Activated naive CD4-positive, alpha-beta T cell treated with anti-CD3 and anti-CD28 coated beads, Interleukin-2, amount 10 ng/mL, durations not matched to agents 7 days and 5 days (primary cell): Measurements from ENCODE around the gene CTDSPL.
A peak's percentile ranks its signal among the peaks of the same experiment; 100 is the strongest.

Experiments used
- CTCF ChIA-PET: fragments of 350-600 bp; sonication (Branson Sonifier 250); formaldehyde crosslinking; loops from one replicate; lab custom pipeline; 2021; ENCODE audit warnings: antibody characterized with exemption; lab: Charles Lee
- DNase-seq: peaks from one replicate; pipeline ENCODE4 v3.0.0-alpha.2; 2020
- H3K27ac Mint-ChIP-seq: one replicate; pipeline ENCODE4 v1.8.0; 2021; ENCODE audit warnings: mild to moderate bottlenecking, moderate library complexity, mixed read lengths
- H3K27me3 Mint-ChIP-seq: one replicate; pipeline ENCODE4 v1.8.0; 2021; ENCODE audit warnings: mild to moderate bottlenecking, mixed read lengths
- H3K36me3 Mint-ChIP-seq: one replicate; pipeline ENCODE4 v1.8.0; 2021; ENCODE audit warnings: mixed read lengths
- H3K4me1 Mint-ChIP-seq: one replicate; pipeline ENCODE4 v1.8.0; 2021; ENCODE audit warnings: mixed read lengths
- H3K4me3 Mint-ChIP-seq: one replicate; pipeline ENCODE4 v1.8.0; 2021; ENCODE audit warnings: mild to moderate bottlenecking, moderate library complexity, mixed read lengths
- H3K9me3 Mint-ChIP-seq: one replicate; pipeline ENCODE4 v1.8.0; 2021; ENCODE audit warnings: mixed read lengths

The CTDSPL gene

GRCh38 chr3:37862219-37862902 lies 681 bp downstream of the CTDSPL start:
- Mint-ChIP-seq H3K27me3 (peaks cover 46% of the 10 kb centered on the region), H3K36me3 (no peaks in the 10 kb centered on the region), H3K4me1 (peaks cover 19% of the 10 kb centered on the region), H3K9me3 (no peaks in the 10 kb centered on the region), H3K27ac (no peak overlapping the region), H3K4me3 (peak overlapping the region; percentile 78)
- CTCF ChIA-PET = interaction anchor here (4.5 kb wide), 1 partner anchor 106 kb away, joined by 37 read pairs; no protein-coding TSS in a partner anchor
- peak; percentile 43 for DNase-seq

- peaks cover 19% of the 10 kb centered on the region for H3K4me1 Mint-ChIP-seq
- no peak overlapping the region for H3K27ac Mint-ChIP-seq
- peak overlapping the region; percentile 78 for H3K4me3 Mint-ChIP-seq
- H3K9me3 Mint-ChIP-seq = no peaks in the 10 kb centered on the region
- CTCF ChIA-PET = interaction anchor here (4.5 kb wide), 1 partner anchor 105 kb away, joined by 37 read pairs; no protein-coding TSS in a partner anchor
- no peak for DNase-seq
- peaks cover 46% of the 10 kb centered on the region for H3K27me3 Mint-ChIP-seq
- no peaks in the 10 kb centered on the region for H3K36me3 Mint-ChIP-seq
These were observed 1.5 kb downstream of the CTDSPL start for GRCh38 chr3:37862903-37863815.

DNA sequence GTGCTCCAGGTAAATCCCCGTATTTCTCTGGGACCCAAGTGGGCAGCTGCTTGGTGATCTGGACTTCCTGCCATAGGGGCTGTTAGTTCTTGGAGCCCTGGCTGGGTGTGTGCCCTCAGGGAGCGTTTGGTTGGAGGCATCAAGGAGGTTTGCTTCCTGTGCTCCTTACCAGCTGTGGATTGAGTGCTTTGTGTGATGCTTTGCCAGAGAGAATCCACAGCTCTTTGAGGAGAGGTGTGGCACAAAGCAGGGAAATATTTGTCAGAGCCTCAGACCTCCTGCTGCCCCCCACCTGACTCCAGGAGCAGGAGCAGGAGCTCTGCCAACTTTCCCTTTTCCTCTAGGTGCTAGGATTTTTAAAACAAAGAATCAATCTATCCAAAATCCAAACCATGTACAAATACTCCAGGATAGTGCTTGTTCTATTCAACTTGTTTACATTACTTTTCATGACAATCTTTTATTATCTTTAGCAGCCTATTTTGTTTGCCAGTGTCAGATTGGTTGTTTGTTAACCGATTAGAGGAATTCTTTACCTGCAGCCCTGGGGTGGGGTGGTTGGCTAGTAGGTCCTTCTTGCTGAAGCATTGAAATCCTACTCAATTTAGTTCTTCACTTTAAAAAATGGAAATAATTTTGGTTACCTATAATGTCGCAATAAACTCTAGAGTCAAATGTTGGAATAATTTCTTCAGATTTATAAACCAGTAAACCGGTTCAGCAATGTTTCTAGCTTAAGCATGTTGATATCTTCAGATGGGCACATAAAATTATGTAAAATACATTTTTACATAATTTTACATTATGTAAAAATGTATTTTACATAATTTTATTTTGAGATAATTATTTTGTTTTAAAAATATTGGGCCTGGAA lies 2.5 kb downstream of the CTDSPL start:
- Mint-ChIP-seq H3K9me3 (no peaks in the 10 kb centered on the region), H3K27ac (no peak overlapping the region), H3K4me1 (peaks cover 19% of the 10 kb centered on the region), H3K27me3 (peaks cover 44% of the 10 kb centered on the region), H3K4me3 (no peak overlapping the region), H3K36me3 (no peaks in the 10 kb centered on the region)
- no peak for DNase-seq
- CTCF ChIA-PET = interaction anchor here (0.6 to 4.5 kb wide), 3 partner anchors 39 to 110 kb away, joined by 3 to 37 read pairs (median 11); no protein-coding TSS in a partner anchor

GRCh38 chr3:37864904-37865303 lies 3.2 kb downstream of the CTDSPL start:
- CTCF ChIA-PET = interaction anchor here (0.7 to 4.5 kb wide), 5 partner anchors 37 to 895 kb away, joined by 3 to 37 read pairs (median 6); no protein-coding TSS in a partner anchor
- Mint-ChIP-seq H3K4me3 (no peak overlapping the region), H3K27me3 (peaks cover 45% of the 10 kb centered on the region), H3K4me1 (peaks cover 18% of the 10 kb centered on the region), H3K9me3 (no peaks in the 10 kb centered on the region), H3K36me3 (peaks cover under 1% of the 10 kb centered on the region), H3K27ac (no peak overlapping the region)
- DNase-seq = peak; percentile 30

GRCh38 chr3:37867144-37867543 lies 5.5 kb downstream of the CTDSPL start:
- DNase-seq = no peak
- Mint-ChIP-seq H3K9me3 (peaks cover 8% of the 10 kb centered on the region), H3K4me3 (no peak overlapping the region), H3K4me1 (peaks cover 7% of the 10 kb centered on the region), H3K36me3 (peaks cover 1% of the 10 kb centered on the region), H3K27ac (no peak overlapping the region), H3K27me3 (peaks cover 38% of the 10 kb centered on the region)
- CTCF ChIA-PET = interaction anchor here (1.0 to 4.5 kb wide), 6 partner anchors 11 to 101 kb away, joined by 3 to 37 read pairs (median 5); no protein-coding TSS in a partner anchor

GRCh38 chr3:37871858-37872257 lies 10.2 kb downstream of the CTDSPL start:
- Mint-ChIP-seq H3K27ac (no peak overlapping the region), H3K27me3 (peaks cover 21% of the 10 kb centered on the region), H3K9me3 (peaks cover 16% of the 10 kb centered on the region), H3K36me3 (peaks cover 1% of the 10 kb centered on the region), H3K4me1 (peaks cover 3% of the 10 kb centered on the region), H3K4me3 (no peak overlapping the region)
- CTCF ChIA-PET = interaction anchor here (0.9 to 1.6 kb wide), 2 partner anchors 16 to 198 kb away, joined by 3 to 4 read pairs; no protein-coding TSS in a partner anchor
- DNase-seq = no peak

DNA sequence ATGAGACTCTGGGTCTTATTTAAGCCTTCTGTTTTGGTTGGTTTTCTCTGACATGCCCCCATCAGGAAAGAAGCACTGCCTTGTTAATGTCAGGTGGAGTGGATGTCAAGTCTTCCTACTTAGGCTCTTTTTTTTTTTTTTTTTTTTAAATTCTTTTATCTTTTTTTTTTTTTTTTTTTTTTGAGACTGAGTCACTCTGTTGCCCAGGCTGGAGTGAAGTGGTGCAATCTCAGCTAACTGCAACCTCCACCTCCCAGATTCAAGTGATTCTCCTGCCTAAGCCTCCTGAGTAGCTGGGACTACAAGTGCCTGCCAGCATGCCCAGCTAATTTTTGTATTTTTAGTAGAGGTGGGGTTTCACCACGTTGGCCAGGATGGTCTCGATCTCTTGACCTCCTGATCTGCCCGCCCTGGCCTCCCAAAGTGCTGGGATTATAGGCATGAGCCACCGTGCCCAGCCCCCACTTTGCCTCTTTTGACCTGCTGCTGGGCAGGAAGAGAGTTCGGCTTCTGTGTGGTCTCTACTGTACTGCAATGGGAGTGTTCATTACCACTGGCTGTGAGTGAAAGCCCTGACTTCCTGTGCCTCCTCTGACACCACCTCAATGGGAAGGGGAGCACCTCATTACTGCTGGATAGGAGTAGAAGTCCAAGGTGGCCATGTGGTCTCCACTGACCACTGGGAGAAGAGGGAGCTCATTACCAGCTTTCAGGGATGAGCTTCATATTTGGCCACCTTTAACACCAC lies 10.9 kb downstream of the CTDSPL start:
- peaks cover 1% of the 10 kb centered on the region for H3K36me3 Mint-ChIP-seq
- peaks cover 16% of the 10 kb centered on the region for H3K9me3 Mint-ChIP-seq
- CTCF ChIA-PET = interaction anchor here (1.6 kb wide), 1 partner anchor 17 kb away, joined by 4 read pairs; no protein-coding TSS in a partner anchor
- no peak for DNase-seq
- H3K4me3 Mint-ChIP-seq = no peak overlapping the region
- H3K4me1 Mint-ChIP-seq = peaks cover 3% of the 10 kb centered on the region
- H3K27me3 Mint-ChIP-seq = peaks cover 21% of the 10 kb centered on the region
- H3K27ac Mint-ChIP-seq = no peak overlapping the region

GRCh38 chr3:37876279-37876678 lies 14.6 kb downstream of the CTDSPL start:
- no peaks in the 10 kb centered on the region for H3K36me3 Mint-ChIP-seq
- no peak overlapping the region for H3K27ac Mint-ChIP-seq
- CTCF ChIA-PET = no interaction called here
- no peak for DNase-seq
- no peak overlapping the region for H3K4me3 Mint-ChIP-seq
- peaks cover 16% of the 10 kb centered on the region for H3K9me3 Mint-ChIP-seq
- peaks cover 3% of the 10 kb centered on the region for H3K4me1 Mint-ChIP-seq
- H3K27me3 Mint-ChIP-seq = peaks cover 10% of the 10 kb centered on the region

GRCh38 chr3:37882711-37883110 lies 21.0 kb downstream of the CTDSPL start:
- H3K4me1 Mint-ChIP-seq = no peaks in the 10 kb centered on the region
- CTCF ChIA-PET = no interaction called here

GRCh38 chr3:37885814-37886213 lies 24.1 kb downstream of the CTDSPL start:
- Mint-ChIP-seq H3K4me3 (no peak overlapping the region), H3K9me3 (no peaks in the 10 kb centered on the region), H3K36me3 (no peaks in the 10 kb centered on the region), H3K27ac (no peak overlapping the region), H3K4me1 (no peaks in the 10 kb centered on the region), H3K27me3 (peaks cover 4% of the 10 kb centered on the region)
- no peak for DNase-seq
- CTCF ChIA-PET = interaction anchor here (0.8 to 1.4 kb wide), 4 partner anchors 17 to 81 kb away, joined by 3 to 5 read pairs (median 3); no protein-coding TSS in a partner anchor

More at GRCh38 chr3:37882711-37883110, 21.0 kb downstream of the CTDSPL start:
- H3K9me3 Mint-ChIP-seq = no peaks in the 10 kb centered on the region
- no peak overlapping the region for H3K27ac Mint-ChIP-seq
- H3K27me3 Mint-ChIP-seq = peaks cover 4% of the 10 kb centered on the region
- no peak for DNase-seq
- H3K4me3 Mint-ChIP-seq = no peak overlapping the region
- H3K36me3 Mint-ChIP-seq = no peaks in the 10 kb centered on the region

- H3K4me3 Mint-ChIP-seq = no peak overlapping the region
- H3K27me3 Mint-ChIP-seq = peaks cover 4% of the 10 kb centered on the region
- no peaks in the 10 kb centered on the region for H3K9me3 Mint-ChIP-seq
- H3K4me1 Mint-ChIP-seq = no peaks in the 10 kb centered on the region
- H3K27ac Mint-ChIP-seq = no peak overlapping the region
- DNase-seq = no peak
- CTCF ChIA-PET = interaction anchor here (0.8 to 1.4 kb wide), 5 partner anchors 14 to 80 kb away, joined by 3 to 5 read pairs (median 3); no protein-coding TSS in a partner anchor
- H3K36me3 Mint-ChIP-seq = no peaks in the 10 kb centered on the region
These were observed 24.7 kb downstream of the CTDSPL start for GRCh38 chr3:37886395-37886794.

GRCh38 chr3:37887062-37887461 lies 25.4 kb downstream of the CTDSPL start:
- H3K36me3 Mint-ChIP-seq = no peaks in the 10 kb centered on the region
- CTCF ChIA-PET = interaction anchor here (1.0 to 1.4 kb wide), 3 partner anchors 13 to 80 kb away, joined by 3 to 5 read pairs (median 3); no protein-coding TSS in a partner anchor
- H3K9me3 Mint-ChIP-seq = no peaks in the 10 kb centered on the region
- H3K4me3 Mint-ChIP-seq = no peak overlapping the region
- no peak for DNase-seq
- peaks cover 4% of the 10 kb centered on the region for H3K27me3 Mint-ChIP-seq
- no peak overlapping the region for H3K27ac Mint-ChIP-seq
- no peaks in the 10 kb centered on the region for H3K4me1 Mint-ChIP-seq
